Measurements from ENCODE around the gene APBA2.

- TF ChIP-seq CTCF (IDR thresholded peaks at IDR 0.05) = no peak
- TF ChIP-seq POLR2A (IDR thresholded peaks at IDR 0.05) = no peak
- TF ChIP-seq POLR2AphosphoS5 (IDR thresholded peaks at IDR 0.05) = no peak
Observed at GRCh38 chr15:29043736-29044502, 158.1 kb downstream of the APBA2 start.

Data from stomach (tissue), 4 donors.